NOMO-1 (cell line): ENCODE results near the gene TDRD7.

ENCODE experiments used
- DNase-seq, 2 experiments: peaks; one replicate each; lab custom pipeline; 2025; ENCODE audit not compliant: unreplicated experiment in 2 of 2; lab: John Stamatoyannopoulos, UW

The TDRD7 gene

GRCh38 chr9:97524424-97524823 is 112.5 kb downstream of the TDRD7 start:
- no peak for DNase-seq

- no peak for DNase-seq
Observed at GRCh38 chr9:97525451-97525850, 113.6 kb downstream of the TDRD7 start.

- no peak for DNase-seq
Observed at GRCh38 chr9:97526895-97527575, 115.1 kb downstream of the TDRD7 start.

- no peak for DNase-seq
Observed at GRCh38 chr9:97527626-97528528, 116.0 kb downstream of the TDRD7 start.

- no peak for DNase-seq
Observed at GRCh38 chr9:97528529-97529230, 116.8 kb downstream of the TDRD7 start.

GRCh38 chr9:97529363-97530076 is 117.6 kb downstream of the TDRD7 start:
- no peak for DNase-seq

GRCh38 chr9:97531888-97532376 is 120.0 kb downstream of the TDRD7 start:
- no peak for DNase-seq

GRCh38 chr9:97534185-97534584 is 122.3 kb downstream of the TDRD7 start:
- no peak for DNase-seq

- no peak for DNase-seq
Observed at GRCh38 chr9:97534961-97535594, 123.2 kb downstream of the TDRD7 start.

- no peak for DNase-seq
Observed at GRCh38 chr9:97535771-97536170, 123.9 kb downstream of the TDRD7 start.

- no peak for DNase-seq
Observed at GRCh38 chr9:97536480-97536879, 124.6 kb downstream of the TDRD7 start.

- DNase-seq = no peak
Observed at GRCh38 chr9:97543561-97543960, 131.7 kb downstream of the TDRD7 start.

GRCh38 chr9:97545486-97545885 is 133.6 kb downstream of the TDRD7 start:
- no peak for DNase-seq
